Measurements from ENCODE around the gene CPNE6.

- TF ChIP-seq CTCF (IDR thresholded peaks at IDR 0.05; ENCODE audit: insufficient read depth, low read length, poor library complexity, severe bottlenecking), result no peak
- no peak for TF ChIP-seq EZH2phosphoT487 (conservative IDR thresholded peaks at IDR 0.05; ENCODE audit: low read length)
These were observed 56.3 kb downstream of the CPNE6 start for GRCh38 chr14:24127673-24128072.
